ENCODE results near the gene TMEM140. TPM values are rescaled to one million over a fixed set of nuclear protein-coding genes. Genes with fewer than 3 reads are reported as not detected.

TMEM140 gene
- total and polyA plus RNA-seq, 9 of the 15 experiments (the other 6 are each of a cell fraction or from before 2014, with no cell fraction given), result 0.03 to 0.82 (median 0.23) TPM

- TF ChIP-seq PRDM10 (IDR thresholded peaks at IDR 0.05; ENCODE audit: partially characterized antibody) (no peak), HDAC1 (IDR thresholded peaks at IDR 0.05) (peak in 1 of 2 experiments; percentile 84; a peak in 2 of 4 replicates), TFE3 (CRISPR knock-in tag; IDR thresholded peaks at IDR 0.05) (no peak), GMEB1 (CRISPR knock-in tag; IDR thresholded peaks at IDR 0.05) (peak; percentile 44; the same call in 1 of the 2 replicates), NFIX (CRISPR knock-in tag; IDR thresholded peaks at IDR 0.05; ENCODE audit: low read depth) (no peak), SRSF9 (IDR thresholded peaks at IDR 0.05; ENCODE audit: borderline replicate concordance, low read depth, low read length) (no peak), POLR2B (IDR thresholded peaks at IDR 0.05; ENCODE audit: low read depth, partially characterized antibody) (peak; percentile 91), MCM5 (IDR thresholded peaks at IDR 0.05; ENCODE audit: low read depth) (no peak), ZNF143 (CRISPR knock-in tag; IDR thresholded peaks at IDR 0.05) (peak; percentile 49), ZNF280B (CRISPR knock-in tag; IDR thresholded peaks at IDR 0.05) (no peak), MCM7 (IDR thresholded peaks at IDR 0.05) (no peak), TAF9B (IDR thresholded peaks at IDR 0.05; ENCODE audit: partially characterized antibody) (no peak), DLX4 (CRISPR knock-in tag; IDR thresholded peaks at IDR 0.05) (no peak), SMAD4 (CRISPR knock-in tag; conservative IDR thresholded peaks at IDR 0.05) (peak; percentile 73), ZNF395 (CRISPR knock-in tag; IDR thresholded peaks at IDR 0.05) (peak; percentile 49; the same call in 1 of the 2 replicates), SP2 (IDR thresholded peaks at IDR 0.05; ENCODE audit: extremely low read depth, low read depth, low read length, poor library complexity, severe bottlenecking) (no peak)
Observed at GRCh38 chr7:135211179-135211945, 63.5 kb downstream of the TMEM140 start, which contains the start of gene WDR91 (continued).

All from K562 (cell line).